Coronary artery (tissue), 2 donors: Measurements from ENCODE around the gene ADARB2.

Source experiments
- DNase-seq: peaks from one replicate; pipeline ENCODE4 v3.0.0-alpha.2; 2017; ENCODE audit warnings: low spot score
- H3K27ac ChIP-seq, 2 donors: fragments of 200-600 bp; sonication (generic); one replicate each; pipeline ENCODE4 v1.5.1; 2016 to 2019
- H3K4me3 ChIP-seq: fragments of 200-600 bp; sonication (generic); 2 replicates; pipeline ENCODE4 v1.5.1; 2016; ENCODE audit warnings: mild to moderate bottlenecking, moderate library complexity
- CTCF ChIP-seq: fragments of 200-600 bp; sonication (generic); IDR thresholded peaks from one replicate; pipeline ENCODE4 v1.5.1; 2019; ENCODE audit warnings: antibody characterized with exemption

The ADARB2 gene

GRCh38 chr10:1495915-1496517 is 241.3 kb downstream of the ADARB2 start:
- Histone ChIP-seq H3K4me3 (no peak overlapping the region), H3K27ac (no peak overlapping the region)
- no peak for TF ChIP-seq CTCF
- no peak for DNase-seq

GRCh38 chr10:1492641-1493040 is 244.7 kb downstream of the ADARB2 start:
- TF ChIP-seq CTCF = no peak
- DNase-seq = peak; percentile 53

GRCh38 chr10:1491901-1492300 is 245.4 kb downstream of the ADARB2 start:
- Histone ChIP-seq H3K27ac (no peak overlapping the region), H3K4me3 (no peak overlapping the region)
- no peak for TF ChIP-seq CTCF
- no peak for DNase-seq

More at GRCh38 chr10:1492641-1493040, 244.7 kb downstream of the ADARB2 start:
- H3K4me3 ChIP-seq = no peak overlapping the region
- H3K27ac ChIP-seq = no peak overlapping the region

GRCh38 chr10:1489801-1490200 is 247.5 kb downstream of the ADARB2 start:
- peak; percentile 24 for DNase-seq
- no peak for TF ChIP-seq CTCF
- Histone ChIP-seq H3K4me3 (no peak overlapping the region), H3K27ac (no peak overlapping the region)

- no peak for TF ChIP-seq CTCF
- peak; percentile 47 for DNase-seq
- H3K4me3 ChIP-seq = no peak overlapping the region
- no peak overlapping the region for H3K27ac ChIP-seq
Observed at GRCh38 chr10:1488970-1489548, 248.3 kb downstream of the ADARB2 start.

GRCh38 chr10:1486841-1487687 is 250.3 kb downstream of the ADARB2 start:
- H3K27ac ChIP-seq = no peak overlapping the region
- TF ChIP-seq CTCF = no peak
- DNase-seq = peak; percentile 36
- H3K4me3 ChIP-seq = no peak overlapping the region
